Left ventricle myocardium superior (tissue), 1 donor: ENCODE data around the gene SLC35F4. TPM values are rescaled to one million over a fixed set of nuclear protein-coding genes. Genes with fewer than 3 reads are reported as not detected.

ENCODE experiments used
- ATAC-seq: fragments of 200-7000 bp; cut with Tn5 transposase; one replicate; pipeline ENCODE4 v1.9.1; 2020; ENCODE audit warnings: mild to moderate bottlenecking, moderate library complexity
- DNase-seq: peaks from one replicate; pipeline ENCODE4 v3.0.0-alpha.2; 2020
- intact Hi-C: fragments of 100-400 bp; cut with micrococcal nuclease; formaldehyde crosslinking; loops from one replicate; pipeline ENCODE4 v1.11.0; 2022
- total RNA-seq: library from RNA; stranded (reverse); fragmentation: NEBNext Ultra II Directional; extraction: Animal tissue kit (Norgen Biotek cat#: 25700); gene quantifications from one replicate; pipeline ENCODE4 v1.2.1, GENCODE V29; 2021
- donor health status: DM: no; HTN: yes; CAD: no; lungs with severe emphysema.

The SLC35F4 gene
- total RNA-seq, 1 donor from 2014 or later: not detected

DNA sequence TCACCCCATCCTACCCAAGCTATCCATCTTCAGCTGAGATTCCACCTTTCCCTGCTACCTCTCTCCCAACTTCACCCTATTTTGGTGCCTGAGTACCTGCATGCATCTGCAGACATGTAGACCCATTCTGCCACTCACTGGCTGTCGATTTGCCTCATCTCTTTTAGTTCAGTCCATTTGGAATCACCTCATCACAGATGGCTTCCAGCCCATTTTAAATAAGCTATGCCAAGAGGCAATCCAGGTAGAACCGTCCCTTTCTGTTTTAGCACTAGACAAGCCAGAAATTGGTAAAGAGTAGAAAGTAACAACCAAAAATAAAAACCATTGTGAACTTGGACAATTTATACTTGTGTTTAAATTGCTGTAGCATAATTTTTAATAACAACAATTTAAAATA lies 11.3 kb downstream of the SLC35F4 start:
- DNase-seq (no peak), ATAC-seq (no peak)
- intact Hi-C loops: no loop called here

GRCh38 chr14:57851354-57851753 lies 14.5 kb downstream of the SLC35F4 start:
- ATAC-seq (no peak), DNase-seq (no peak)
- intact Hi-C loops: no loop called here

DNA sequence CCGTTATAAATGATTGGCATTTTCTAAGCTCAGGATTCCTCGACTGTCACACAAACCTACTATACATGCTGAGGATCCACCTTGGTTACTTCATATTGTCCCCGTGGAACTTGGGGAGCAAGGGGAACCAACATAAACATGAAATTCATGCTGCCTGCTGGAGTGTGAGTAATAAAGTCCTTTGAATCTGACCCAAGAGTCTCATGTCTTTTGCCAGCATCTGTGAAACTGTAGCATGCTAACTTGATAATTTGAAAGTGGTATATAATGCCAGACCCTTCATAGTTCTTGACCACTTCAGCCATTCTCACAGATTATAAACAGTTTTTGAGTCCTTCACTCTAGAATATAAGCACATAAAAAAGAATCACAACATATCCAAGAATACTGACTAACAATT lies 17.1 kb downstream of the SLC35F4 start:
- ATAC-seq (no peak), DNase-seq (no peak)
- intact Hi-C loops: no loop called here

DNA sequence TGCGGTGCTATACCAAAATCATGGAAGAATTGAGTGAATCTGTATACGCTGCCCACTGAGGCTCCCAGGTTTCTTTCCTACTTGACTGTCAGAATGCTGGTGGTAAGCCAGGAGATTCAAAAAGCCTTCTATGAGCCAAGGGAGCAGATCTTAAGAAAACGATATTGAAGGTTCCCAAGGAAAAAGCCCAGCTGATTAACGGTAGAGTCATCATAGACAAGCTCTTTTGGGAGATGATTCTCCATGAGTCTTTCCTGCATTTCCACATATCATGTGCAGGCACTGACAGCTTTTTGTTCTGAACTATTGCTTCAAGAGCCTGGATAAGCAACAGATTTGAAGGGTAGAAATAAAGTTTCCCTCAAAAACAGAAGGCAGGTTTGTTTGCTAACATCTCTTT lies 17.5 kb downstream of the SLC35F4 start:
- intact Hi-C loops: no loop called here
- DNase-seq (no peak), ATAC-seq (no peak)

- ATAC-seq (no peak), DNase-seq (no peak)
- intact Hi-C loops: no loop called here
Observed at GRCh38 chr14:57847706-57848105, 18.2 kb downstream of the SLC35F4 start.

- DNase-seq (no peak), ATAC-seq (peak; percentile 59)
- intact Hi-C loops: no loop called here
Observed at GRCh38 chr14:57847096-57847495, 18.8 kb downstream of the SLC35F4 start.

DNA sequence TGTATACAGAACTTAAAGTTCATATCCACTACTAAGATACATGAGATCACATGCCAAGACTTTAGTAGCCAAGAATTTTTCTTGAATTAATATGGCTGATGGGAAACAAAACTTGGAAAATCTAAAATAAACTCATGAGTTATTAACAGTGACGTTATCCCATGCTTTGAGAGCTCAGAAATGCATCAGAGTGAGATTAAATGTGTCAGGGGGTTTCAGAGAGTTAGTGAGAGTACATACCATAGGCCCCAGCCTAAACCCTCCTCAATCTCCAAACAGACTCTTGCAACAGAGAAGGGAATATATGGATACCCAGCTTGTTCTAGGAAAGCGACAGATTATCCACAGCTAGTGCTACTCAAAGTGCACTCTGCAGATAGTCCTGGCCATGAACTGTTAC lies 19.3 kb downstream of the SLC35F4 start:
- intact Hi-C loops: no loop called here
- DNase-seq: no peak
- ATAC-seq: peak; percentile 41

GRCh38 chr14:57845802-57846531 lies 19.9 kb downstream of the SLC35F4 start:
- ATAC-seq (peak; percentile 70), DNase-seq (no peak)
- intact Hi-C loops: no loop called here

GRCh38 chr14:57845316-57845715 lies 20.6 kb downstream of the SLC35F4 start:
- intact Hi-C loops: no loop called here
- DNase-seq (no peak), ATAC-seq (no peak)

DNA sequence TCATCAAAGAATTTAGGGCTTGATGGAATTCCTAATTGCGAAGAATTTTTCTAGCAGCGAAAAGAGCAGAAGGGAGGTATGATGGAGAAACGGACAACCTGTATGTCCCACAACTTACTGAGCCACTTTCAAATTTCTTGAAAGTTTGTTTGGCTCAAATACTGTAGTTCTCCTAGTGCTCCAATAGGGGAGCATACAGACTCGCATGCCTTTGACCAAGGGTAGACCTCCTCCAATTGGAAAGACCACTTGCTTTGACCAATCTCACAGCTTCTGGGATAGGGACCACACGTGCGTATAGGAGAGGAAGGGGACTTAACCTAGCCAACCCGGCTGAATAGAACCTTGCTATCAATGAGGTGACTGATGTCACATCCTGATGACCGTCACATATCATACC lies 28.6 kb downstream of the SLC35F4 start:
- intact Hi-C loops: no loop called here
- no peak for DNase-seq
- no peak for ATAC-seq

GRCh38 chr14:57835766-57836165 lies 30.1 kb downstream of the SLC35F4 start:
- intact Hi-C loops: no loop called here
- DNase-seq (no peak), ATAC-seq (no peak)

- intact Hi-C loops: no loop called here
- no peak for ATAC-seq
- no peak for DNase-seq
Observed at GRCh38 chr14:57834961-57835360, 30.9 kb downstream of the SLC35F4 start.

DNA sequence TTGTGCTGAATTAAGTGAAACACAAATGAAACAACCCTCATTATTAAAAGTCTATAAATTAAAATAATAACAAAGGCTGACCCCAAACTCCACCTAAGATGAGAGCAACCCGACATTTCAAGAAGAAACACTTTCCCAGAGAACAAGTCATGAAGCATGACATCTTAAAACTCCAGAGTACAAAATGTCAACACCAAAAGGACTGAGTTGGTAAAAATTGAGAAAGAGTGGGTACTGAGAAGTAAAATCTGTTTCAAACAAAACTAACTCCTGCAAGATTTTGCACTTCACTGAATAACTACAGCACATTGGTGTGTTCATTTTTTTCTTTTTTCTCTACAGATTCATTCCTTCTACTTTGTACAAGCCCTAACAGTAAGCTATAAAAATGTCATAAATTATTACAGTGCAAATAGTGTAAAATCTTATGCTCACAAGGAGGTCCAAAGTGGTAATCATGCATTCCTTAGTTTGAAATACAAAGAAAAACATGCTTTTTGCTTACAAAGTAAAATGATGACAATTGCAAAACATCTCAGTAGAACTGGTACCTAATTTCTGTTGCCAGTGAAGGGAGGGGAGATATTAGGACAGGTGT lies 31.8 kb downstream of the SLC35F4 start:
- DNase-seq (no peak), ATAC-seq (no peak)
- intact Hi-C loops: no loop called here

GRCh38 chr14:57833323-57833722 lies 32.6 kb downstream of the SLC35F4 start:
- intact Hi-C loops: no loop called here
- ATAC-seq: peak; percentile 58
- no peak for DNase-seq

DNA sequence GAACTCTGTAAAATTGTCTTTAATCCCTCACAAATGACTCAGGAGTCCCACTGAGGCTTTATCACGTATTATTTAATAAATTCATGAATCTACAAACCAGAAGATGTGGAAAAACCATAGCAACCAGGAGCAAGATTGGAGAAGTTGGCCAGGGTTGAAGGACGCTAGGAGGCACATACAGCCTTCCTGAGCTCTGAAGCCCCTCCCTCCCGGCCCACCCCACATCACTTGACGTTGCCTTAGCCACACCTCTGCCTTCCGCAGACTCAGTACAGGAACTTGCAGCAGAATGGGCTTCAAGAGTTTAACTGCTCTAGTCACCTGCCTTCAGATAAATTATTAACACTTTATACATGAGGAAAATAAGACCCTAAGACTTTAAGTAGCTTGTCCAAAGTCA lies 33.9 kb downstream of the SLC35F4 start:
- intact Hi-C loops: no loop called here
- ATAC-seq: no peak
- no peak for DNase-seq

DNA sequence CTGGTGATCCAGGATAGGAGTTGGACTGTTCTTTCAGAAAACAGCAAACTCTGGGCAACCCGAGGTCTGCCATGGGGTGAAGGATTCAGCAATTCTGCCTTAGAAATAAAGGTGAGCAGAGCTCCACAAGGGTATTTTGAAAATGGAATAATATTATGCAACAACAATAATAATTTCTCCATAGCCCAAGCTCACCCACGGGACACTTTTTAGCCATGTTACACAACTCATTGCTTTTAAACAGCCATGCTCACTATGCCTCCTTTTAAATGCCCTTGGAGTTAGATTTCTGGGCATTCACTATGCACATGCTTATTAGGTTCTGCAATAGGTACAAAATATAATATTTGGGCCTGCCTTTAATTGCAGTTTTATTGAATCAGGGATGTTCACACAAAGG lies 37.2 kb downstream of the SLC35F4 start:
- intact Hi-C loops: no loop called here
- no peak for ATAC-seq
- no peak for DNase-seq

GRCh38 chr14:57823015-57823660 lies 42.8 kb downstream of the SLC35F4 start:
- intact Hi-C loops: no loop called here
- DNase-seq: no peak
- ATAC-seq: no peak

- intact Hi-C loops: no loop called here
- no peak for DNase-seq
Observed at GRCh38 chr14:57822081-57822480, 43.8 kb downstream of the SLC35F4 start.

DNA sequence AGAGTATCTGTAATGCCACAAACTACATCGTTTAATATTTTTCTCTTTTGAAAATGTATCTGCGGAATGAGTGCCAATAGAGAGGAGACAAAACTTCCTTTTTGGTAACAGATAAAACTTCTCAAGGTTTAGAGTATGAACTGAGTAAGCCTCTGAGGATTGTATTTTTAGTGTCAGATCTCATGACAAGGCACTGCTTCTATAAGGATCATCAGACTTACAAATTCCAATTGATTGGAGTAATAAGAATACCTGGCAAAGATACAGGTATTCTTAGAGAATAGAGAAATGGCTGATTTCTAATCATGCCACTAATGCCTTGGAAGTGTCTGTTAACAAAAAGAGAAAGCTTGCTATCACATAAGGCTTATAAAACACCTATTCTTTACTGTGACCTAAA lies 45.3 kb downstream of the SLC35F4 start:
- no peak for ATAC-seq
- intact Hi-C loops: no loop called here
- no peak for DNase-seq

More at GRCh38 chr14:57822081-57822480, 43.8 kb downstream of the SLC35F4 start:
- no peak for ATAC-seq

DNA sequence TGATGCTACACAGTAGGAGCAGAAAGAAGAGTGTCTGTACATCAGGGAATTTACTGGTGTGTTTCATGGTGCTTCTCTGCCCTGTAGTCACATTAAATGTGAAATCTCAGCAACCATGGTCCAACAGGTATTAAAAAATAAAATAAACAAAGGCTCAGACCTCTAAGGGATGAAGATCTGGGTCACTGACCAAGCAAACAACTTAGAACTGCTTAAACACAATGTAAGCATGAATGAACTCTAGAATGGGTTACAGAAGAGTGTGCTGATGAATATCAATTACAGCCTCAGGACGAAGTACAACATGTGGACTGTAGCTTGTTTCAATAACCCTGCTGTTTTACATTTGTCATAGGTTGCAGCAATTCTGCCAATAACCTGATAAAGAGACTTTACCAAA lies 47.4 kb downstream of the SLC35F4 start:
- no peak for ATAC-seq
- no peak for DNase-seq
- intact Hi-C loops: no loop called here
